DMS153 (cell line): ENCODE results near the gene C1S.
"Not testable (repeated sequence)": the region's sequence is repeated elsewhere in the genome, so short reads cannot be mapped to it uniquely, and the experiment has no call there.

ENCODE experiments used
- DNase-seq: peaks from one replicate; lab custom pipeline; 2025; lab: John Stamatoyannopoulos, UW

The C1S gene

DNA sequence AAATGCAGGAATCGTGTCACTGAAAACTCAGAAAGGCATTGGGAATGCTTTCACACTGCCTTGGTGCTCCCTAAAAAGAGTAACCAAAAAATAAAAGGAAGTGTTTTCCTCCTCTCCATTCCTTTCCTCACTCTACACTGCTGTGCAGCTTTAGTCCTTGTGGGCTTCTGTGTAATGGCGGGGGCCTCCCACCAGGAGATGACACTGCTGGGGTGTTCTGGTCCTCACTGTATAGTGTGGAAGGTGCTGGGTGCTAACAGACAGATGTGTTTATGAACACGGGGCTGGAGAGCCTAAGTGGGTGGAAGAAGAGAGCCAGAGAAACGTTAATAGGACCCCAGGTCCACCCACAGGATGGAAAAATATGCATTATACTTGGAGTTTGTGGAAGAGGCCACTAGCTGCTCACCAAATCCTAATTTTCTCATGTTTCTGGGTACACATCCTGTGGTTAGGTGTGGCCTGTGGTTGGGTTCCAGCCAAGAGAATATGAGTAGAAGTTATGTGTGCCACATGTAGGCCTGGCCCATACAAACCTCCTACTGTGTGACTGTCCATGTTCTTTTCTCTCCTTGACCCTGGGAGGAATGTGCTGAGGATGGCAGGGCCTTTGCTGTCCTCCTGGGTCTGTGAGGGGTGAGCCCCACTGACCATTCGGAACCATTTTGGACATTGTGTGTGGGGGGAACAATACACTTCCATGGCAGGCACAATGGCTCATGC, 14.0 kb upstream of the C1S start:
- no peak for DNase-seq

DNA sequence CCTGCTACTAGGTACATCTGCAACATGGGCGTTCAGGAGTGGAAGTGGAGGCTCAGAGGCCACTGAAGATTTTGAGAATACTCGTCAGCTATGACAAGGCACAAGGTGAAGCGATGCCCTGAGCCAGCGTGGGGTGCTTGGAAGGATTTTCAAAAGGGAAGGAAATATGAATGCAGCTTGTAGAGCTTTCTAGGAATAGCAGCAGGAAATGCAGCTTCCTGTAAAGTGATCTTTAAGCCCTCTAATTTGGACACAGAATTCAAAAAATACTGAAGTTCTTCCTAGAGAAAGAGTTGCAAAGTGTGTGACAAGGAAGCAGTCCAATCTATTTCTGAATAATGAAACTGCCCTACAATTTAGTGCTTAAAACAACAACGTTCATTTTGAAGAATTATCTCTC, 13.2 kb upstream of the C1S start:
- no peak for DNase-seq

DNA sequence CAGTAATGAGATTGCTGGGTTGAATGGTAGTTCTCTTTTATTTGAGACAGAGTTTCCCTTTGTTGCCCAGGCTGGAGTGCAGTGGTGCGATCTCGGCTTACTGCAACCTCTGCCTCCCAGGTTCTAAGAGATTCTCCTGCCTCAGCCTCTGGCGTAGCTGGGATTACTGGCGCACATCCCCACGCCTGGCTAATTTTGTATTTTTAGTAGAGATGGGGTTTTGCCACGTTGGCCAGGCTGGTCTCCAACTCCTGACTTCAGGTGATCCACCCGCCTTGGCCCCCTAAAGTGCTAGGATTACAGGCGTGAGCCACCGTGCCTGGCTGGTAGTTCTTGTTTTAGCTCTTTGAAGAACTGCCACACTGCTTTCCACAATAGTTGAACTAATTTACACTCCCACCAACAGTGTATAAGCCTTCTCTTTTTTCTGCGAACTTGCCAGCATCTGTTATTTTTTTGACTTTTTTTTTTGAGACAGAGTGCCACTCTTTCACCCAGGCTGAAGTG, 11.0 kb upstream of the C1S start:
- DNase-seq, result not testable (repeated sequence)

DNA sequence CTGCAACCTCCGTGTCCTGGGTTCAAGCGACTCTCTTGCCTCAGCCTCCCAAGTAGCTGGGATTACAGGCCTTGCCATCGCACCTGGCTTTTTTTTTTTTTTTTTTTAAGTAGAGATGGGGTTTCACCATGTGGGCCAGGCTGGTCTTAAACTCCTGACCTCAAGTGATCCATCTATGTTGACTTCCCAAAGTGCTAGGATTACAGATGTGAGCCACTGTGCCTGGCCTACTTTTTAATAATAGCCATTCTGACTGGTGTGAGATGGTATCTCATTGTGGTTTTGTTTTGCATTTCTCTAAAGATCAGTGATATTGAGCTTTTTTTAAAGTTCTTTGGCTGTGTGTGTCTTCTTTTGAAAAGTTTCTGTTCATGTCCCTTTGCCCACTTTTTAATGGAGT, 10.5 kb upstream of the C1S start:
- not testable (repeated sequence) for DNase-seq

DNA sequence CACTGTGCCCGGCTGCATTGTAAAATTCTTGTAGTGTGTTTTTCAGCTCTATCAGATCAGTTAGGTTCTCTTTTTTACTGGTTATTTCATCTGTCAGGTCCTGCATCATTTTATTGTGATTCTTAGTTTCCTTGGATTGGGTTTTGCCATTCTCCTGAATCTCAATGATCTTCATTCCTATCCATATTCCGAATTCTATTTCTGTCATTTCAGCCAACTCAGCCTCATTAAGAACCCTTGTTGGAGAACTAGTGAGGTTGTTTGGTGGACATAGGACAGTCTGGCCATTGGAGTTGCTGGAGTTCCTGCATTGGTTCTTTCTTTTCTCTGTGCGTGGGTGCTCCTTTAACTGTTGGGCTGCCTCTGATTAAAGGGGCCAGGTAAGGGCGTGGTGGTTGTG, 5.6 kb upstream of the C1S start:
- DNase-seq, result no peak

DNA sequence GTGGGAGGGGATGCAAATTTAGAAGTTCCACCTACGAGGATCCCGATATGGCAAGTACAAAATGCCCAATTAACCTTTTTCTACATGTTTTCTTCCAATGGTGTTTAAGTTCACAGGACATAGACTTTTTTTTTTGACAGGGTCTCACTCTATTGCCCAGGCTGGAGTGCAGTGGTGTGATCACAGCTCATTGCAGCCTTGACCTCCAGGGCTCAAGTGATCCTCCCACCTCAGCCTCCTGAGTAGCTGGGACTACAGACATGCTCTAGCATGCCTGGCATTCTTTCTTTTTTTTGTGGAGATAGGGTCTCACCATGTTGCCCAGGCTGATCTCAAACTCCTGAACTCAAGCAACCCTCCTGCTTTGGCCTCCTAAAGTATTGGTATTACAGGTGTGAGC, 4.8 kb upstream of the C1S start:
- DNase-seq, result not testable (repeated sequence)

DNA sequence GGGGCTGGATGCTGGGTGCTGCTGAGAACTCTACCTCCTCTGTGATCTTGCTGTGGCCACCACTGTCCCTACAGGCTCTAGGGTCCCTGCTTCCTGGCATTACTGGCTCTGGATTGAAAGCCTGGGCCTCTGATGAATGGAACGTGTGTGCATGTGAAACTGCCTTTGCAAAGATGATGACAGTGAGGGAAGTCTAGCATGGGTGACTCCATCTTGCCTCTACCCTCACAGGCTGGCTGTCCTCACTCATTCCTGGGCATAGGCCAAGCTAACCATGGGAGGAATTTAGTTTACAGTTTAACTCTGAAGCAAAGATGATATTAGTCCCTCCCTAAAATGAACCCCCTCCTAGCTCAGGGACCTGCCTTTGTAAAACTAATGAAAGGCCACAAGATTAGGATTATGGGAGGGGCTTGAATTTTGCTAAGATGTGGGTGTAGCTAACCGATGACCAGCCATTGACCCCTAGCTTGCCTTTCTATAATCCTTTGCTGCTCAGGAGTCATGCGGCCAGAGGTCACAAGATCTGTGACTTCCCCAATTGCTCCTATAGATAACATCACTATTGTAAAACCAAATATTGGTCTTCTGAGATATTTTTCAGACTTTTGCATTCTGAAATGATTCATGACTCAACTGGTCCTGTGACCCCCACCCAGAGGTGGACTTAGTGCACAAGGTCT, 2.2 kb upstream of the C1S start:
- no peak for DNase-seq

DNA sequence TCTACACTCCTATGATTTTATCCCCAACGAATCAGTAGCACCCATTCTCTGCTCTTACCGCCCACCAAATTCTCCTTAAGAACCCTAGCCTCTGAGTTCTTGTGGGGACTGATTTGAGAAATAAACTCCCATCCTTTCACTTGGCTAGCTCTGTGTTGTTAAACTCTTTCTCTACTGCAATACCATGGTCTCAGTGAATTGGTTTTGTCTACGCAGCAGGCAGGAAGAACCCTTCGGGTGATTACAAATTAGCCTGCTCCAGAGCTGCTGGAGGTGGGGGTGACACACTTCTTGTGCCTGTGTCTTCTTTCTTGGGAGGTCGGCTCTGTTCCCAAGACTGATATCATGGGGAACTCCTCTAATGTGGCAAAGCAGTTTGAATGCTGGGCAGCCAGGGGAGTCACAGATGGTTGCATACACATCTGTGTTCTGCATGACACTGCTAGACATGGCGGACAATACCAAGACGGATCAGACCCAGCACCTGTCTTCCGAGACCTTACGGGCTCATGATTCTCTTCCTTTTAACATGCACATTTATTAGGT, 1.6 kb upstream of the C1S start:
- DNase-seq, result no peak

DNA sequence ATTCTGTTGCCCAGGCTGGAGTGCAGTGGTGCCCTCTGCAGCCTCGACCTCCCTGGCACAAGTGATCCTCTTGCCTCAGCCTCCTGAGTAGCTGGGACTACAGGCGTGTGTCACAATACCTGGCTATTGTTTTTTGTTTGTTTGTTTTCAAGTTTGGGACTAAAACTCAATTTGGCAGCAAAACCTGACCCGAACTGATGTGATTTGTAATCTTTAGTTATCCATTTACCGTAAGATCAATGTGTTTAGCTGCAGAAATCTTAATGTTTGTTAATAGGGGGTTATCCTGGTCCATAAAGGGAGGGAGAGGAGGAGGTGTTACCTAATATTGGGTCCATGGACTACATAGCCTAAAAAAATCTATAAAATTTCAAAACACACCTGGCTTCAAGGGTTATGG, 738 bp upstream of the C1S start:
- DNase-seq, result no peak

DNA sequence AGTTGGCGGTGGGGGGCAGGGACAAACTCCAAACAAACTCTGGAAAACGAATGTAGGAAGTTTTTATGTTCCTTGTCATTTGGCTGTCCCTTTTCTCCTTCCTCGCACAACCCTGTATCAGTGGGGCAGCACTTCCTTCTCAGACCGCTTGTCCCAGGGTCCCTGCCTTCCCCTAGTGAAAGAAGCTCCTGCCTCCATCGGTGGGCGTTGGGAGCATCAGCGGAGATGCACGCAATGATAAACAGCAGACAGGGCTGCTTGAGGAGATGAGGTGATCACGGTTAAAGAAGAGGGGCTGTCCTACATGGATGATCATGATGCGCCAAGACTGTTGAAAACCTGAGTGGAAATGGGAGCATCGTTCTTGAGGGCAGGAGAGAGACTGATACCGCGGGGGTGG, 620 bp downstream of the C1S start:
- DNase-seq, result no peak

DNA sequence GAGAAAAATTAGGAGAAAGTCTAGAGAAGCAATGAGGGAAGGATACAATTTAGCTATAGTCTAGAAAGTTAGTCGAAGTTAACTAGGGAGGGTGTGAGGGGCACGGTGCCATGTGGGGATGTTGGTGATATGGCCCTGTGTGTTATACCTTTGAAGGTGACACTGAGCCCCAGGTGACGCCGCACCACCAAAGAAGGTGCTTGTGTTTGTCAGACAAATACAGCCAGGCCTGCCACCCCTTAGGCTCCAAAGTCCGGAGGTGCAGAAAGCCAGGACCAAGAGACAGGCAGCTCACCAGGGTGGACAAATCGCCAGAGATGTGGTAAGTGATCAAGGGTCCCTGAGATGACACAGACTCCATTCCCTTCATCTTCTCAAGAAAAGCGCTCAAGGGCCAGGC, 1.1 kb downstream of the C1S start:
- DNase-seq, result no peak

DNA sequence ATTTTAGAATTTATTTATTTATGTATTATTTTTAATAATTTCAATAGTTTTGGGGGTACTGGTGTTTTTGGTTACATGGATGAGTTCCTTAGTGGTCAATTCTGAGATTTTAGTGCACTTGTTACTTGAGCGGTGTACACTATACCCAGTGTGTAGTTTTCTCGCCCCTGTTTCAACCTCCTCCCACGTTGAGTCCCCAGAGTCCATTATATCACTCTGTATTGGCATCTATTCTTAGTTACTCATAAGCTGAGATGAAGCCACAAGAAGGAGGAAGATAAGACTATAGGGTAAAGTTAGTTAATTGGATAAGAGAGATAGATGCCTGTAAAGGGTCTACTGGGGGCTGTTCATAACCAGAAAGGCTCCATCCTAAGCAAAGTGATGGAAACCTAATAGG, 4.0 kb downstream of the C1S start:
- no peak for DNase-seq

DNA sequence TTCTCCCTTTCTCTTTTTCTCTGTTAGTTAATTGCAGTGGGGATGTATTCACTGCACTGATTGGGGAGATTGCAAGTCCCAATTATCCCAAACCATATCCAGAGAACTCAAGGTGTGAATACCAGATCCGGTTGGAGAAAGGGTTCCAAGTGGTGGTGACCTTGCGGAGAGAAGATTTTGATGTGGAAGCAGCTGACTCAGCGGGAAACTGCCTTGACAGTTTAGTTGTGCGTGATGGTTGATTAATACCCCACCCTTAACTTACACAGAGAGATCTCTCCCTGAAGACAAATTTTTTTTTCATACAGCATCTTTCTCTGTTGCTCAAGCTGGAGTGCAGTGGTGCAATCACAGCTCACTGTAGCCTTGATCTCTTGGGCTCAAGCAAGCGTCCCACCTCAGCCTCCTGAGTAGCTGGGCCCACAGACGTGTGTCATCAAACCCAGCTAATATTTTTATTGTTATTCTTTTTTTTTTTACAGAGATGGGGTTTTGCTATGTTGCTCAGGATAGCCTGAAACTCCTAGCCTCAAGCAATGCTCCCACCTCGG, 4.6 kb downstream of the C1S start:
- DNase-seq, result no peak

DNA sequence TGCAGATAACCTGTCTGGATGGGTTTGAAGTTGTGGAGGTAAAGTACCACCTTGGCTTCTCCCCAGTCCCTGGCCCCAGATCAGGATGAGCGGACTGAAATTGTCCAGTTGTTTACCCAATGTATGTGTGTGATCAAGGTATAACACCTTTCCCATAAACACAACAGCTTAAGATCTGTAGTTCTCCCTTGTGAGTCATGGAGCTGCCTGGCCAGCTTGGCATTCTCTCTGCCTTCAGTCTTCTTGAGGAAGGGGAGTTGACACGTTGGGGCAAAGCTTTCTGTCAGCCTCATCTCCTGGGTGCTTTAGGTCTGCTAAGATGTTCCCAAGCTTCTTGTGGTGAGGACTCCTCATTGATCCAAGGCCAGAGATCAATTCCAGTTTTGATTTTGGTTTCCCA, 6.1 kb downstream of the C1S start:
- no peak for DNase-seq

DNA sequence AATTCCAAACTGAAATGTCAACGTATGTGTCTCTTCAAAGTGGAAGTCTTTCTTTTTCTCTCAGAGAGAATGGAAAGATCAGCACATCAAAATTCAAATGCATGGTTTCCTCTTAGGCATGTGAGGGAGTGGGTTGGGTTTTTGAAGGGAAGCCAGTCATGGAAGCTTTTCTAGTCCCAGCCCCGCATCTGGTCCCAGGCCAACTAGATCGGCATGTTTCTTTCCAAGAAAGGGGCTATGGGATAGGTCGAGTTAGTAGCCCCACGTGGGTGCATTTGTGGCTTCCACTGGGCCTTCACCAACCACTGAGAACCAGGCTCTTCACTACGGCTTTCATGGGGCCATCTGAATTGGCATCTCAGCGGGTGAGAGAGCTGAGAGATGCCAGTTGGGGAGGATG, 6.6 kb downstream of the C1S start:
- DNase-seq, result no peak

DNA sequence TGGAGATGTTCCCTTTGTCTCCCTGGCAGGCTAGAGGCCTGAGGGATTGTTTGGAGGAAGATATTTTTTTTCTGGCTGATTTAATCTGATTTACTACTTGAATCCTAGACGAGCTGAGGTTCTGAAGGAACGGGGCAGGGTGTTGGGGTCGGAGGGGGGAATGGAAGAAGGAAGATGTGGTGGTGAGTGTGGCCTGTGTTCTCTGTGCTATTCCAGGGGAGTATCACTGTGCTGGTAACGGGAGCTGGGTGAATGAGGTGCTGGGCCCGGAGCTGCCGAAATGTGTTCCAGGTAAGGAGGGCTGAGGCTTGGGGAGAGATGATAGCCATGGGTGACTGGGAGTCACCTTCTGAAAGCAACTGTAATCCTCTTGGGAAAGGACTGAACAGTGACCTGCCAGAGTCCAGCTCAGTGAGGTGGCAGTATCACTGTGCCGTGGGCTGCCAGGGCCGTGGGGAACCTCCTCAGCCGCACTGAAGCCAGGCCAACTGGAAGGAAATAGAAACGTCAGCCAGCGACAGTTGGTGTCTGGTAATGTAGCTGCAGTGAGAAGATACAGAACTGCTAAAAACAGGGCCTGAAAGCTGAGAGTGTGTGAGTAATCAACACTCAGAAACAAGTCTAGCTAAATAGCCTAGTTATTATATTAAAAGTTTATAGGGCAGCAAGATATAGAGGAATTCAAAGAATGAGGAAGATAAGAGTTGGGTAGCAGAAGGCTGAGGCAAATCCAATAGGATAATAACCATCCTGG, 7.9 kb downstream of the C1S start:
- no peak for DNase-seq

DNA sequence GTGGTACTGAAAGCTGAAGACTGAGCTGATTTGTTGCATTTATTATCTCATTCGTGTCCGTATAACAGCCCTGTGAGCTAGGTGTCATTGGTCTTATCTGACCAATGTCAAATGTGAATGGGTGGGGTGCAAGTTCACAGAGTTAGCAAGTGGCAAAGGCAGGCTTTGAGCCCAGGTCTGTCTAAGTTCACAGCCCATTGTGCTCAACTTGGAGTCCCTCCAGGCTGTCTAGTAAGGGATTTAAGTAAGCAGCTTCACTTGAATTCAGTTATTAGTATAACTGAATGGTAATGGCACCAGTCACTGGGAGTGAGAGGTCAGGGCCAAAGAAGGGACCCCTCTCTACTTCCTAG, 8.5 kb downstream of the C1S start:
- DNase-seq, result no peak

DNA sequence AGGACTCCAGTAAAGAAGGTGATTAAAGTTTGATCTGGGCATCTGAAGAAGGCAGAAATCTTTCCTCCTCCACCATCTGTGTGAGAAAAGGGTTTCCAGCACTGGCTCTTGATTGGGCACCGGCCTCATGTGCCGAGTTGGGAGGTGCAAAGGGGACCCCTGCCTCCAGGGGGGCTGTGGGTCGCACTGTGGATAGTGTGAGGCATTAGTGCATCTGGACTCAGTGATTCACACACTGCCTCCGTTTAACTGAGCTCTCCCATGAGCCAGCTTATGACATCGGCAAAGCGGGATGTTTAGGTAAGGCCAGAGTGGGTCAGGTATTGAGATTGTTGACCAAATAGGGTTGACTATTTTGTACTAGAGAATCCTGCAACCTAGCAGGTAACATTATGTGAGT, 8.9 kb downstream of the C1S start:
- no peak for DNase-seq

DNA sequence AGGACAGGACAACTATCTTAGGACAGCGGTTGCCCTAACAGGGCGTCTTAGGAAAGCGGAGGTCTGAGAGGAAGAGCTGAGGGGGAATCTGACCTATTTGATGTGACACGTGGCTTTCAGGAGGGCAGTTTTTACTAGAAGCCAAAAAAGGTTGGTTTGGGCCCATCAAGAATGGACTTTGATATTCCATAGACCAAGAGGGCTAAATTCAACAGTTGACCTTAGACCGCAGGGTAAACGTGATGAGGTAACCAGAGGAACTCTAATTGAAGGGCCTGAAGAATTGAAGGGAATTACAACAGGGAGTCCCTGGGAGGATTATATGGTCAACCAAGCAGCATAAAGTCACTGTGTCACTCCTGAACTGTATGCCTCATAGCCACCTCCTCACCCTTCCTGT, 11.5 kb downstream of the C1S start:
- DNase-seq, result no peak

DNA sequence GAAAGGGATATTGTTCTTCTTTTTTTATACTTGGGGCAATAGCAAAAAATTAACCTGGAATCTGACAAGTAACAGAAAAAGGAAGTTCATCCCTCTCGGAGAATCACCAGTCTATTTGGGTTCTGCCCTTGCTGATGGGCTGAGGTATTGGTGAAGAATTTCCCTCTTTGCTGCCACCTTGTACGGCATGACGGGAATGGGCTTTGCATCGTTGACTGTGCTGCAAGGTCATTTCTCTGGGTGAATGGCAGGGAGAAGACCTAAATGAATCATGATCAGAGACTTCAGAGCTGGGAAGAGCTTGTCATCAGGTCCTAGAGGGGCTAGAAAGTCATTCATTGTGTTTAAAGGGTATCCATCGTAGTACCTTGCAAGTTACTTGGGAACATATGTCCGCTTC, 12.0 kb downstream of the C1S start:
- DNase-seq, result no peak

DNA sequence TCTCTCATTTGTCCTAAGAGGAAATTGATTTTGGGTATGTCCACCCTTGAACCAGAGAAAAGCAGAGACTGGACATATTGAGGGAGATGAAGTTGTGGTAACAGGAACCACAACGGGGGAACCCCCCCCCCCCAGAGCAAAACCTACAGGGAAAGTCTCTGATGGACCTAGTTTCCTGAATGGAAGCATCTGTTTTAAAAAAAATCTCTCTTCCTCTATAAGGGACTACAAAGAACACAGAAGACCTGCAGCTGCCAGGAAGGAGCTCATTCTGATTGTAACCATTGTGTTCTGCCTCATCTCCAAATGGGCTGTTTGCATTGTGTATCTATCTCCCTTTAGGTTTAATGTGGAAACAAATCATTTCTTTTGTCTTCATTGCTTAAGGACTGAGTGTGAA, 13.4 kb downstream of the C1S start:
- DNase-seq, result no peak

DNA sequence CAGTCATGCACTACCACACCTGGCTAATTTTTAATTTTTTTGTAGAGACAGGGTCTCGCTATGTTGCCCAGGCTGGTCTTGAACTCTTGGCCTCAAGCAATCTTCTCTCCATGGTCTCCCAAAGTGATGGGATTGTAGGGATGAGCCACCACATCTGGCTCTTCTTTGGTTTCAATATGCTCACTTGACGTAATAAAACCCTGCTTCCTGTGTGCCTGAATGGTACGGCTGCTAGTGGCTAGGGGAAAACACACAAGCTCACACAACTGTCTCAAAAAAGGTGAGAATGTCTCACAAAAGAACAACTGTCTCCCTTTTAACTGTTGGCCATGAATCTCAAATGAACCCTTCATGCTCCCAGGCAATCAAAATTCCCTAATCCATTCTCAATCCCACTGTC, 15.0 kb downstream of the C1S start:
- DNase-seq, result no peak

DNA sequence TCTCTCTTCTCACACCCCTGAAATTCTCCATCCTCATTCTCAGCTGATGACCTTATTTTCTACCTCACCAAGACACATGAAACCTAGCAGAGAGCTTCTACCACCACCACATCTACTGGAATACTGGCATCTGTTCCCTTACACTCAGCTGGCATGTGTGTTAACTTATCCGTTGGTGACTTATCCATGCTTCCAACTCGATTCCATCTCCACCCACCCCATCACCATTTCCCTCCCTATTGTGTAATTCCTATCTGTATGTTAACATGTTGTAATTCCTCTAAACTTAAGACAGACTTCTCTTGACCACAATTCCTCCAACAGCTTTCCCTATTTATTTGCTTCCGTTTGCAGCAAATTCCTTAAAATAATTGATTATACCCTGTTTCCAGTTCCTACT, 15.4 kb downstream of the C1S start:
- DNase-seq, result no peak
